Omental fat pad (tissue), 4 donors: ENCODE data around the gene RNF44. TPM values are rescaled to one million over a fixed set of nuclear protein-coding genes. Genes with fewer than 3 reads are reported as not detected.

Experiments
- ATAC-seq: fragments of 150-250 bp; one replicate; pipeline ENCODE4 v1.9.1; 2016; ENCODE audit warnings: mild to moderate bottlenecking, moderate library complexity; ENCODE audit not compliant: low FRiP score
- DNase-seq: peaks from one replicate; pipeline ENCODE4 v3.0.0-alpha.2; 2019; ENCODE audit warnings: low spot score
- CTCF ChIP-seq, 3 donors: fragments of 450-650 bp; IDR thresholded peaks; one replicate each; pipeline ENCODE4 v1.5.1; 2016 to 2017; ENCODE audit warnings: antibody characterized with exemption in 3 of 3, mild to moderate bottlenecking in 3 of 3, moderate library complexity in 2 of 3
- total RNA-seq, 4 donors: library from RNA; depleted of rRNA; stranded (reverse); fragments of >200 nt; gene quantifications; one replicate each; pipeline ENCODE4 v1.1.0, GENCODE V29; 2016

Gene RNF44
- total RNA-seq, 4 donors from 2014 or later: 7.4 to 24.4 (median 10.8) TPM

GRCh38 chr5:176535664-176536131 lies 1.5 kb downstream of the RNF44 start:
- DNase-seq (no peak), ATAC-seq (no peak)
- no peak for TF ChIP-seq CTCF (IDR thresholded peaks at IDR 0.05)

GRCh38 chr5:176535101-176535663 lies 2.0 kb downstream of the RNF44 start:
- ATAC-seq: no peak
- DNase-seq: no peak
- TF ChIP-seq CTCF (IDR thresholded peaks at IDR 0.05): no peak

GRCh38 chr5:176534640-176535039 lies 2.6 kb downstream of the RNF44 start:
- DNase-seq (no peak), ATAC-seq (no peak)
- no peak for TF ChIP-seq CTCF (IDR thresholded peaks at IDR 0.05)

- DNase-seq: no peak
Observed at GRCh38 chr5:176533894-176534611, 3.1 kb downstream of the RNF44 start.

GRCh38 chr5:176533390-176533789 lies 3.8 kb downstream of the RNF44 start:
- TF ChIP-seq CTCF (IDR thresholded peaks at IDR 0.05): no peak
- DNase-seq (no peak), ATAC-seq (no peak)

More at GRCh38 chr5:176533894-176534611, 3.1 kb downstream of the RNF44 start:
- TF ChIP-seq CTCF (IDR thresholded peaks at IDR 0.05): no peak
- no peak for ATAC-seq

GRCh38 chr5:176532795-176533194 lies 4.4 kb downstream of the RNF44 start:
- no peak for TF ChIP-seq CTCF (IDR thresholded peaks at IDR 0.05)
- no peak for ATAC-seq
- DNase-seq: no peak
